ENCODE results near the gene PSMC5. TPM values are rescaled to one million over a fixed set of nuclear protein-coding genes. Genes with fewer than 3 reads are reported as not detected.
A peak's percentile ranks its signal among the peaks of the same experiment; 100 is the strongest.

Gene PSMC5
- total RNA-seq, 1 donor from 2014 or later, result 124 TPM

GRCh38 chr17:63845509-63845908 lies 18.3 kb downstream of the PSMC5 start:
- Mint-ChIP-seq H3K4me1 (ENCODE audit: unreplicated experiment) (peaks cover 24% of the 10 kb centered on the region), H3K27me3 (ENCODE audit: unreplicated experiment) (peaks cover 9% of the 10 kb centered on the region), H3K4me3 (ENCODE audit: unreplicated experiment) (no peak overlapping the region), H3K27ac (ENCODE audit: unreplicated experiment) (no peak overlapping the region), H3K36me3 (ENCODE audit: low read depth, unreplicated experiment) (peaks cover 5% of the 10 kb centered on the region), H3K9me3 (ENCODE audit: unreplicated experiment) (no peaks in the 10 kb centered on the region)
- DNase-seq (ENCODE audit: low spot score), result no peak
- TF ChIP-seq CTCF (IDR thresholded peaks at IDR 0.05; ENCODE audit: unreplicated experiment), result no peak

DNA sequence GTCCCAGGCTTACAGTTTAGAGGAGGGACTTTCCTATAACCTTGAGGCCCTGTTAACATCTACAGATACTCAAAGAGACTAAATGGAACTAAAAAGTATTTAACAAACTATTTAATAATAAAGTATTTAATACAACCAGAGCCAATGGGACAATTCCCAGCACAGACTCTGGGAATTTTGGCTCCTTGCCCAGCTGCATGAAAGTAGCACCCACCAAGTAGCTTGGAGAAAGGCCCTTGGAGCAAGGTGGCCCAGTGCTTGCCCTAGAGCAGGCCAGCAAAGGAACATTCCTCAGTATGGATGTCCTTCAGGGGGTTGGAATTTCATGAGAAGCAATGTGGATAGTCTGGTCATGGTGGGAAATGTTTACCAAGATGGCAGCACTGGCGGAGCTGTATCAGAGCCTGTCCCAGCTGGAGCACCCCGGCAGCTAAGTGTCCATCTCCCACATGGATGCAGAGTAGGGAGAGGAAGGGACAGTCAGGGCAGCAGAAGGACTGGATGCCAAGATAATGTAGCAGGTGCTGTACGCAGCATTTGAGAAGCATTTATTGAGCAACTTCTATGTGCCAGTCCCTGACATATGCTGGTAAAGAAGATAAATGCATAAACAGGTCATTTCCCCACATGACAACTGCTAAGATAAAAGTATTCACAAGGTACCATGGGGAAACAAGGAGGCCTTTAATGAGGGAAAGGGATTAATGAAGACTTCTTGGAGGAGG lies 20.5 kb downstream of the PSMC5 start:
- H3K27me3 Mint-ChIP-seq (ENCODE audit: unreplicated experiment), result peaks cover 9% of the 10 kb centered on the region

GRCh38 chr17:63848834-63849689 lies 21.8 kb downstream of the PSMC5 start:
- Mint-ChIP-seq H3K9me3 (ENCODE audit: unreplicated experiment) (no peaks in the 10 kb centered on the region), H3K4me1 (ENCODE audit: unreplicated experiment) (peaks cover 8% of the 10 kb centered on the region), H3K4me3 (ENCODE audit: unreplicated experiment) (peak overlapping the region; percentile 75), H3K36me3 (ENCODE audit: low read depth, unreplicated experiment) (peaks cover 5% of the 10 kb centered on the region), H3K27me3 (ENCODE audit: unreplicated experiment) (peaks cover 9% of the 10 kb centered on the region), H3K27ac (ENCODE audit: unreplicated experiment) (peak overlapping the region; percentile 92)
- DNase-seq (ENCODE audit: low spot score), result peak; percentile 89
- TF ChIP-seq CTCF (IDR thresholded peaks at IDR 0.05; ENCODE audit: unreplicated experiment), result peak; percentile 49

More for the DNA sequence above, 20.5 kb downstream of the PSMC5 start:
- no peak overlapping the region for H3K4me3 Mint-ChIP-seq (ENCODE audit: unreplicated experiment)
- no peak overlapping the region for H3K27ac Mint-ChIP-seq (ENCODE audit: unreplicated experiment)
- TF ChIP-seq CTCF (IDR thresholded peaks at IDR 0.05; ENCODE audit: unreplicated experiment), result no peak
- peaks cover 5% of the 10 kb centered on the region for H3K36me3 Mint-ChIP-seq (ENCODE audit: low read depth, unreplicated experiment)
- peaks cover 12% of the 10 kb centered on the region for H3K4me1 Mint-ChIP-seq (ENCODE audit: unreplicated experiment)
- DNase-seq (ENCODE audit: low spot score), result no peak
- no peaks in the 10 kb centered on the region for H3K9me3 Mint-ChIP-seq (ENCODE audit: unreplicated experiment)

DNA sequence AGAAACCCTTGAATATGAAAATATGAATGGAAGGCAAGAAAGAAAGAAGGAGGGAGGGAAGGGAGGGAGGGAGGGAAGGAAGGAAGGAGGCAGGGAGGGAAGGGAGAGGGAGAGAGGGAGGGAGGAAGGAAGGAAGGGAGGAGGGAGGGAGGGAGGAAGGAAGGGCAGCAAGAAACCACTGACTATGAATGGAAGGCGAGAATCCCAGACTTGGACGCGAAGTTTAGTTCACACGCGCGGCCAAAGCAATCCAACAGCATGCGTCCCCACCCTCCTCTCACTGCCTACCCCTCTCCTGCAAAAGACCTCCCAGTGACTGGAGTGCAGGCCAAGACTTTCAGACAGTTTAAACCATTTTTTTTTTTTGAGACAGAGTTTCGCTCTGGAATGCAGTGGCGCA lies 23.2 kb downstream of the PSMC5 start:
- Mint-ChIP-seq H3K36me3 (ENCODE audit: low read depth, unreplicated experiment) (peaks cover 5% of the 10 kb centered on the region), H3K27me3 (ENCODE audit: unreplicated experiment) (peaks cover 9% of the 10 kb centered on the region), H3K27ac (ENCODE audit: unreplicated experiment) (no peak overlapping the region), H3K9me3 (ENCODE audit: unreplicated experiment) (no peaks in the 10 kb centered on the region), H3K4me3 (ENCODE audit: unreplicated experiment) (no peak overlapping the region), H3K4me1 (ENCODE audit: unreplicated experiment) (peaks cover 8% of the 10 kb centered on the region)
- no peak for DNase-seq (ENCODE audit: low spot score)
- no peak for TF ChIP-seq CTCF (IDR thresholded peaks at IDR 0.05; ENCODE audit: unreplicated experiment)

DNA sequence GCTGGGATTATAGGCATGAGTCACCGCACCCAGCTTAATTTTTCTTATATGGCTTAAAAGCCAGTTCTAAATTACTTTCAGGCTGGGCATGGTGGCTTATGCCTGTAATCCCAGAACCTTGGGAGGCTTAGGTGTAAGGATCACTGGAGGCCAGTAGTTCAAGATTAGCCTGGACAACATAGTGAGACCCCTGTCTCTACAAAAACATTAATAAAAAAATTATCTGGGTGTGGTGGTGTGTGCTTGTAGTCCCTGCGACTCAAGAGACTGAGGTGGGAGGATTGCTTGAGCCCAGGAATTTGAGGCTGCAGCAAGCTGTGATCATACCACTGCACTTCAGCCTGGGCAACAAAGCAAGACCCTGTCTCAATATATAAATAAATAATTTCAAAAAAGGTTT lies 26.0 kb downstream of the PSMC5 start:
- peaks cover 9% of the 10 kb centered on the region for H3K27me3 Mint-ChIP-seq (ENCODE audit: unreplicated experiment)
- no peaks in the 10 kb centered on the region for H3K9me3 Mint-ChIP-seq (ENCODE audit: unreplicated experiment)
- no peak overlapping the region for H3K27ac Mint-ChIP-seq (ENCODE audit: unreplicated experiment)
- TF ChIP-seq CTCF (IDR thresholded peaks at IDR 0.05; ENCODE audit: unreplicated experiment), result no peak
- H3K4me1 Mint-ChIP-seq (ENCODE audit: unreplicated experiment), result peaks cover 4% of the 10 kb centered on the region
- no peak overlapping the region for H3K4me3 Mint-ChIP-seq (ENCODE audit: unreplicated experiment)
- peaks cover under 1% of the 10 kb centered on the region for H3K36me3 Mint-ChIP-seq (ENCODE audit: low read depth, unreplicated experiment)
- DNase-seq (ENCODE audit: low spot score), result no peak
